ENCODE measurements around the gene CD300LG.

The CD300LG gene

DNA sequence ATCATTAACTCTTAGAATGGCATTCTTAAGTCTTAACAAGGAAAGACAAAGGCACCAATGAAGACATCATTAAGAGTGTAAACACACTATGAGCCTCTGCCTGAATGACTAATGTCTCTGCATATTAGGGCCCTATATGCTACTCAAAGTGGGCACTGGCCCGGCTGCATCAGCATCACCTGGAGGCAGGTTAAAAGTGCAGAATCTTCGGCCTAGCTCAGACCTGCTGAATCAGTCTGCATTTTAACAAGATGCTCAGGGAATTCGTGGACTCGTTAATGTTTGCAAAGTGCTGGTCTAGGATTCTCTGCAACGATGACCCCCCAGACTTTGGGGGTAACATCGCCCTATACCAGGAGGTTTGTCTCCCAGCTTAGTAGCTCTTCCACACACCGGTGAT lies 20.8 kb upstream of the CD300LG start:
- DNase-seq = no peak

DNA sequence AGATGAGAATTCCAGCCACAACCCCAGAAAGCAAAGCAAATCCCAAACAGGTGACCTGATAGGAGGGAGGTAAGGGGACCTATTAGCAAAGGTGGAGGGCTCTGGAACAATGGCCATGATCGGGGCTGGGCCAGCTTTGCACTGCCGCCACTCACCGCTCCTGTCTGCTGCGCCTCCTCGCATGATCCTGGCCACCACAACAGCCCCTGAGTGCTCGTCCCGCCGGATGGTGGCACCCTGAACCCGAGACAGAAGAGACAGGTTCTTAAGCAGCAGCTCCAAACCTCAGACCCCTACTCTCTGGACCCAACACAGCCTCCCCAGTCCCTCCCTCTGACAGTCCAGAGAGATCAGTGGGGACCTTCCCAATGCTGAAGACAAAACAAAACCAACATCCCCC lies 19.4 kb upstream of the CD300LG start:
- no peak for DNase-seq

GRCh38 chr17:43829738-43830137 lies 17.2 kb upstream of the CD300LG start:
- DNase-seq = no peak

- no peak for DNase-seq
Measured at GRCh38 chr17:43830510-43831140, 16.4 kb upstream of the CD300LG start.

- no peak for DNase-seq
Measured at GRCh38 chr17:43831633-43832032, 15.3 kb upstream of the CD300LG start.

GRCh38 chr17:43832168-43832975 lies 14.6 kb upstream of the CD300LG start:
- peak; percentile 62 for DNase-seq

DNA sequence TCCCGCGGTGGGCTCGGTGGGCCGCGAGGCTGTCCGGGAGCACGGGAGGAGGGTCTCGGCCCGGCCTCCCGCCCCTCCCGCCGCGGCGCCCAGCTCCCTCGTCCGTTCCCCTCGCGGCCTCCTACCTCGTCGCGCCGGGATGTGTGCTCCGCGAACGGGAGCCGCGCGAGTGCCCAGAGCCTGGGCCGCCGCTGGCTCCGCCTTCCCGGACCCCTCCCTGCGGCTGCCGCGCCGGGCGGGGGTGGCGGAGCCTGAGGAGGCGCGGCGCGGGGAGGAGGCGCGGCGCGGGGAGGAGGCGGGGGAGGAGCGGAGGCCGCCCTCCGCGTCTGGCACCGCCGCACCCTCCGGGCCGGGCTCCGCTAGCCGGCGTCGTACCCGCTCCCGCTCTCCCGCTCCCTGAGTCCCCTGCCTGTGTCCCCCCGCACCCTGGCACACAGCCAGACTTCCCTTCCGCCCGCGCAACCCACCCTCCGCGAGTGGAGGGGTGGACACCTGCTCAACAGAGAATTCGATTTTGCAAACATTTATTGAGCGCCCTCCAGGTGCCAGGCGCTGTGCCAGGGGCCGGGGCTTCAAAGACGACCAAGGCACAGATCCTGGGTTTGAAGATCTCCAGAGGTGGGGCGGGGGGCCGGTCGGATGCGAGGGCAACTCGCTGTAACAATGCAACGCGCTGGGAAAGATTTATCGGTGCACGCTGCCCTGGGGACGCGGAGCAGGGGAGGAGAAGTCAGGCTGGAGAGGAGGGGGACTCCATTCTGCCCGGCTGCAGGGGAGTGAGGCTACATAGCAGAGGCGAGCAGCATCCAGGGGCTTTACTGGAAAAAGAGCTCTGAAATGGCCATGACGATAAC lies 13.8 kb upstream of the CD300LG start, which contains the start of gene MPP3:
MPP3 (minus strand) TSS at position 171 of the 854 bp plus-strand sequence. CDS start 1,240 bp downstream, outside the sequence.
- peak; percentile 76 for DNase-seq

- peak; percentile 29 for DNase-seq
Measured at GRCh38 chr17:43834106-43834505, 12.9 kb upstream of the CD300LG start.

GRCh38 chr17:43839670-43840108 lies 7.3 kb upstream of the CD300LG start:
- DNase-seq = no peak

DNA sequence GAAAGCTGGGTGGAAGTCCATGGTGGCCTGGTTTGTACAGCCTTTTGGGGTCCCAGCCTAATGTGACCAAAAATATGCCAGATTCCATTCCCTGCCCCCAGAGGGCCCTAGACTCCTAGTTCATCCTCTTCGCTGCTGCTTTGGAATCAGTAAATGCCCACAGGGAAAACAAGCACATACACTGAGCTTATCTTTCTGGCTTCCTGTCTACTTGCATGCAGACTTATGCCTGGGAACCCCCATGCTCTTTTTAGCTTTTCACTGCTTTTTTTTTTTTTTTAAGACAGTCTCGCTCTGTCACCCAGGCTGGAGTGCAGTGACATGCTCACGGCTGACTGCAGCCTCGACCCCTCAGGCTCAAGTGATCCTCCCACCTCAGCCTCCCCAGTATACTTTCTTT lies 6.2 kb upstream of the CD300LG start:
- peak; percentile 88 for DNase-seq

DNA sequence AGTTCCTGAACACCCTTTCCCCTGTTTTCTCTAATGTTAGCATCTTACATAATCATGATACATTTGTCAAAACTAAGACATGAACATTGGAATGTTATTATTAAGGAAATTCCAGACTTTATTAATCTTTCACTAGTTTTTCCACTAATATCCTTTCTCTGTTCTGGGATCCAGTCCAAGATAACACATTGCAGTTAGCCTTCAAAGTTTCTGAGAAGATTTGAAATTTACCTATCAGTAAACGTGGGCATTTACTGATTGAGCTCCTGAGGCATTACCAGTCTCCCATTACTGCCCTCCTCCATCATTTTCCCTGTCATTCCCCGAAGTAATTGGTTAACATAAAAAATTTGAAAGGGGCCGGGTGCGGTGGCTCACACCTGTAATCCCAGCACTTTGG lies 5.7 kb upstream of the CD300LG start:
- DNase-seq = peak; percentile 37

- peak; percentile 49 for DNase-seq
Measured at GRCh38 chr17:43842091-43842974, 4.6 kb upstream of the CD300LG start.

DNA sequence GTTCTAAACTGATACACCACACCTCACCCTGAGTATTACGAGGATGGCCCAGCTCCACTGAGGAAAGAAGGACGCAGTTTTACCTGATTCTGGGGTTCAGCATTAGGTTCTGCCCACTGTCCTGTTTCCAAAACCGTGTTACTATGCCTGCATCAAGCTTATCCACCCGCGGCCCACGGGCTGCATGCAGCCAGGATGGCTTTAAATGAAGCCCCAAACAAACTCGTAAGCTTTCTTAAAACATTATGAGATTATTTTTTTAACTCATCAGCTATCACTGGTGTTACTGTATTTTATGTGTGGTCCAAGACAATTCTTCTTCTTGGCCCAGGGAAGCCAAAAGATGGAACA lies 4.0 kb upstream of the CD300LG start:
- no peak for DNase-seq

DNA sequence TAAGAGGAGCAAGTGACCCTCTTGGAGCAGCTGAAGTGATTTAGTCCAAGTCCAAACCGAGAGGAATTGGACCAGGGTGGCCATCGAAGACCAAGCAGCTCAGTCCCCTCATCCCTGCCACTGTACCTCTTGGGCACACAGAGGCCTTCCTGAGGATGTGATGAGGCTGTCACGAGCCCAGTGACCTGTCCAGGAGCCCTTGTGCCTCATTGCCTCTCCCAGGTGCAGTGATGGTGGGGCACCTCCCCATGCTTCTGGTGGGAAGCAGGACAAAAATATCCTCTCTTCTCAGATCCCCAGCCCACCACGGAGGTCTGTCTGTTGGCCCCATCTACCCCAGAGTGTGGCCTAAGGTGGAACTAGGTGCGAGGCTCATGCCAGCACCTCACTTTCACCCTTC lies 2.7 kb upstream of the CD300LG start:
- DNase-seq = no peak

- DNase-seq = no peak
Measured at GRCh38 chr17:43845766-43846165, 1.2 kb upstream of the CD300LG start.

GRCh38 chr17:43846221-43846712 lies 709 bp upstream of the CD300LG start:
- peak; percentile 73 for DNase-seq

- DNase-seq = no peak
Measured at GRCh38 chr17:43848601-43849000, 1.6 kb downstream of the CD300LG start.

DNA sequence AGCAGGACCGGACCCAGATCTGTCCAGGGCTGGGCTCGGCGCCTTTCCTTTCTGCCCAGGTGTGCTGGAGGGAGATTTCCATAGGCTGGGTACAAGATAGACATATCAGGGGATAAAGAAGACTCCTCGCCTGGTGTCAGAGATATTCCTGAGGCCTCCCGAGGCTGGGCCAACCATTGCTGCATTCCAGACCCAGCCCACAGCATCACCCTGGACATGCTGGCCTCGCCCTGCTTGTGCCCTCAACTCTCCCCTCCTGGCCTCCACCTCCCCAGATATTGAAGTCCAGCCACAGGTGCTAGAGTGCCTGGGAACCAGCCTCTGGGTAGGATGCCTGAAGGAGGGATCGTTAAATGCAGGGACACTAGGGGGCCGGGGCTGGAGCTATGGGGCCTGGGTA lies 2.1 kb downstream of the CD300LG start:
- no peak for DNase-seq

GRCh38 chr17:43852571-43852970 lies 5.6 kb downstream of the CD300LG start:
- DNase-seq = no peak

DNA sequence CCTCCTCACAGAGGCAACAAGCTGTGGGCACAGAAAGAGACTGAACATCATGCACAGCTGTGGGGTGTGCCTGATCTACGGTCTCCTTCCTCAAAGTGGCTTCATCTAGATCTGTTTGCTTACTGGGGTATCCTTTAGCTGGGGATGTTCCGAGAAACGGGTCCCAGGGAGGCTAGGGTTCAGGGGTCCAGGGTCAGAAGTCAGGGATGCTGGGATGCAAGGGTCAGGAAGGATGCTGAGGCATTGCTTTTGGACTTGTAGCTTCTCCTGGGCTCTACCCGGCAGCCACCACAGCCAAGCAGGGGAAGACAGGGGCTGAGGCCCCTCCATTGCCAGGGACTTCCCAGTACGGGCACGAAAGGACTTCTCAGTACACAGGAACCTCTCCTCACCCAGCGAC lies 6.6 kb downstream of the CD300LG start:
- DNase-seq = no peak

DNA sequence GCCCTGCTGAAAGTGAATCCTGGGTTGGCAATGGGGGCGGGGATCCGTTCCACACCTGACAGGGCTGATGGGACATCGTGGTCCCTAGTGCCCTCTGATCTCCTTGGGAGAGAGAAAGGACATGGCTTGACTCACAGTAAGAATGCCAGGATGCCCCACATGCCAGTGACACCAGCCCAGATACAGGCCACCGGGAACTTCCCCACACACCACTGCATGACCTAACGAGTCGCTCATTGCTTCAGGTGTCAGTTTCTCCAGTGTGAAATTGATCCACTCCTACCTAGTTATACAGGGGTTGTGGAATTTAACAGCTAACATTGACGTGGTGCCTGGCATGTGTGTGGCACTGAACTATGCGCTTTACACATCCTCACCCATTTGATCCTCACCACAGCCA lies 7.5 kb downstream of the CD300LG start:
- no peak for DNase-seq

DNA sequence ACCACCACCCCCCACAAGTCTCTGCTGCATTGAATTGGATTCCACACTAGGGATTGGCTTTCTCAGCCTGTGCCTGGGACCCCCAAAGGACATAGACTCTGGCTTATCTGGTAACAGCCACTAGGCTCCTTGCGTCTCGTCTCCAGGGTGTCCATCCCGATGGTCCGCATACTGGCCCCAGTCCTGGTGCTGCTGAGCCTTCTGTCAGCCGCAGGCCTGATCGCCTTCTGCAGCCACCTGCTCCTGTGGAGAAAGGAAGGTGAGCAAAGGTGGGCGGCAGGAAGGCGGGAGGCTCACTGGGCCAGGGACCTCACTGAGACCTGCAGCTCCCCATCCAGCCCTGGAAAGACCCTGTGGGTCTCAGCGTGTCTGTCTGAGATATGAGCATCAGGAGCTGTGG lies 8.1 kb downstream of the CD300LG start:
- no peak for DNase-seq

Measured in NCI-H226 (cell line).